HG02840 (cell line): ENCODE measurements around the gene RGS2.

Source experiments
- ATAC-seq: cut with Tn5 transposase; IDR thresholded peaks from one replicate; pipeline ENCODE4 v1.9.1; 2021; ENCODE audit warnings: mild to moderate bottlenecking, moderate library complexity, moderate number of reproducible peaks; ENCODE audit not compliant: unreplicated experiment, low FRiP score

Gene RGS2

GRCh38 chr1:192826791-192827546 lies 18.1 kb downstream of the RGS2 start:
- no peak for ATAC-seq

- no peak for ATAC-seq
These were observed 21.9 kb downstream of the RGS2 start for GRCh38 chr1:192830595-192831246.

GRCh38 chr1:192831706-192832355 lies 23.0 kb downstream of the RGS2 start:
- ATAC-seq, result no peak

- ATAC-seq, result no peak
These were observed 23.7 kb downstream of the RGS2 start for GRCh38 chr1:192832492-192832891.

DNA sequence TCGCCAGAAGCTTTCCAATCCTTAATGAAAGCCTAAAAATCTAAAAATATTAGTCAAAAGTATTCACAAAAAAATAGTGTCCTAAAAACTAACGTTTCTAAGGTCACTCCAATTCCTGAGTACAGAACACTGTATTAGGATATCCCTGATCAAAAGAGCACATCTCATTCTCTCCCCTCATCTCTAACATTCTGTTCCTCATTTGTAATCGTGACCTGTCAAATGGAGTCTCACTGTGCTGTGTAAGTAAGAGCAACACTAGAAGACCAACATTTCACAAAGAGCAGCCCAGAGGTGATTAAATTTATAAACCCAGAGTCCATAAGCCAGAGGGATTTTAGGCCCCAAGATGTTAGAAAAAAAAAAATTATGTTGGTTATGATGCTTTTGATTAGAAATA lies 26.3 kb downstream of the RGS2 start:
- no peak for ATAC-seq

DNA sequence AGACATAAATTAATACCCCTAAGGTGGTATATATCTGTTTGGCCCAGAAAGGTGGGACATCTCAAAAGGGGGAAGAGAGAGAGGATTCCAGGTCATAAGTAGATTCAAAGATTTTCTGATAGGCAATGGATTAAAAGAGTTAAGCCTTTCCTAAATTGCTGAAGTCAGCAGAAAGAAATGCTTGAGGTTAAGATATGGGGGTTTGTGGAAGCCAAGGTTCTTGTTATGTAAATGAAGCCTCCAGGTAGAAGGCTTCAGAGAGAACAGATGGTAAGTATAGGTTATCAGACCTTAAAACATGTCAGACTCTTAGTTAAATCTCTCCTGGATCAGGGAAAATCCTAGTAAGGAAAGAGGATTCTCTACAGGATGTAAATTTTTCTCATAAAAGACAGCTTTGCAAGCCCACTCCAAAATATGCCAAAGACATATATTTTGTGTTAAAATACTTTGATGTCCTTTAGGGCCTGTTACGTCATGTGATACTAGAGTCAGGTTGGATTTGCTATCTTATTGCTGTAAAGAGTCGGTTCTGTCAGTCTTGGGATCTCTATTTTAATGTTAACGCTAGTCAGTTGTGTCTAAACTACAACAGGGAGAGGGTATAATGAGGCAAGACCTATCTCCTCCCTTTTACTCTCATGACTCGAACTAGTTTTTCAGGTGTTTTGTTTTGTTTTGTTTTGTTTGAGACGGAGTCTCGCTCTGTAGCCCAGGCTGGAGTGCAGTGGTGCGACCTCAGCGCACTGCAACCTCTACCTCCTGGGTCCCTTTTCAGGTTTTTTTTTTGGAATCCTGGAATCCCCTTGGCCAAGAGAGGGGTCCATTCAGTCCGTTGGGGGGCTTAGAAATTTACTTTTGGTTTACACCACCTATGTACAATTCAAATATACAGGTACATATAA lies 30.6 kb downstream of the RGS2 start:
- no peak for ATAC-seq

DNA sequence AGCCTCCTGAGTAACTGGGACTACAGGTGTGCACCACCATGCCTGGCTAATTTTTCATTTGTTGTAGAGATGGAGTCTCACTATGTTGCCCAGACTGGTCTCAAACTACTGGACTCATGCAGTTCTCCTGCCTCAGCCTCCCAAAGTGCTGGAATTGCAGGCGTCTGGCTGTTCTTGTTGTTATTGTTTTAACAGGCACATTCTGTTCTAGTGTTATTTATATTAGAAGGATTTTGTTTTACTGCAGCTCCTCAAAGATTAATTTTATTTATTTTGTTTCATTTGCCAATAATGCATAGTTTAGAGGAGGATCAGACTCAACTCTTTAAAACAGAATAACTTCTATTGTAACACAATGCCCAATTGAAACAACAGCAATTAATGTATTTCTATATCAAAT lies 35.5 kb downstream of the RGS2 start:
- ATAC-seq, result no peak

GRCh38 chr1:192846950-192847349 lies 38.1 kb downstream of the RGS2 start:
- ATAC-seq, result no peak

GRCh38 chr1:192849011-192849410 lies 40.2 kb downstream of the RGS2 start:
- no peak for ATAC-seq

GRCh38 chr1:192849442-192849841 lies 40.6 kb downstream of the RGS2 start:
- no peak for ATAC-seq

- ATAC-seq, result no peak
These were observed 43.4 kb downstream of the RGS2 start for GRCh38 chr1:192852001-192852947.

GRCh38 chr1:192858456-192858855 lies 49.6 kb downstream of the RGS2 start:
- ATAC-seq, result no peak

DNA sequence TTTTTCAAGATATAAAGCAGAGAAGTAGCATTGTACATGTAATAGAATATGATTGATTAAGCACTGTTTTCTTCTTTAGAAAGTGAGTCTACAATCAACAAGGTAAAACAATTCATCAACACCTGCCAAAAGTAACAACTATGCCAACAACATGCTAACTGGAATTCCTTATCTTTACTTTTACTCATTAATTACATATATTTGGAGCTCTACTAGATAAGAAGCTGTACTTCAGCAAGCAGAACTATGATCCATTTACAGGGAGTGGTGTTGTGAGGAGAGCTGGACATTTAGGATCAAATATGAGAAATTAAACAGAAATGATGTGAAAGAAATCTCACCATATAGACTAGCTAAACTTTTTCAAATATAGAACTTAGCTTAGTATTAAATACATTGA lies 51.0 kb downstream of the RGS2 start:
- ATAC-seq, result no peak

- ATAC-seq, result no peak
These were observed 51.8 kb downstream of the RGS2 start for GRCh38 chr1:192860478-192861185.

DNA sequence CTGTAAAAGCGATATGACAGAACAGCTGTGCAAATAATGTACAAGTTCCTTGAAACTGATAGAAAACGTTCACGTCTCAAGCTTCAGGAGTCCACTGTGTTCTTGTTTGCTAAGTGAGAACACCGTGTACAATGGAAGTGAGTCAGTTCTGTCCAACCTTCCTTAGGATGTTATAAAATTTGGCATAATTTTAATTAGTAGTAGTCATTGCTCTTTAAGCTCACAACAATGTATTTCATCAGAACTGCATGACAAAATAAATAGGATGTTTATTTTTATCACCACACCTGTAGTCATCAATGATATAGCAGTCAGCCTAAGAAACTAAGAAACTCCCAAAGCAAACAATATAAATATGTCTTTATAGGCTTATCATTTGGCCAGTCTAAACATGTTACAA lies 53.0 kb downstream of the RGS2 start:
- no peak for ATAC-seq
